HCT116 (cell line): ENCODE measurements around the gene BSN.

ENCODE experiments used
- EZH2 ChIP-seq: fragments of 200-600 bp; sonication (generic); IDR thresholded peaks from 2 replicates; pipeline ENCODE4 v1.6.1; 2017; ENCODE audit warnings: antibody characterized with exemption, mixed run types
- JUND ChIP-seq: IDR thresholded peaks from 2 replicates; pipeline ENCODE4 v1.6.1; 2012
- POLR2A ChIP-seq: IDR thresholded peaks from 2 replicates; pipeline ENCODE4 v1.7.0; 2011; ENCODE audit warnings: borderline replicate concordance; ENCODE audit not compliant: insufficient read depth, insufficient read length; ENCODE audit errors: extremely low read depth
- POLR2AphosphoS5 ChIP-seq: IDR thresholded peaks from 2 replicates; pipeline ENCODE4 v1.6.1; 2011; ENCODE audit warnings: mild to moderate bottlenecking, low read depth, low read length, moderate library complexity
- REST ChIP-seq: IDR thresholded peaks from 2 replicates; pipeline ENCODE4 v1.6.1; 2012; ENCODE audit warnings: low read depth
- SIN3A ChIP-seq: IDR thresholded peaks from 2 replicates; pipeline ENCODE4 v1.6.1; 2012; ENCODE audit warnings: low read depth
- SRF ChIP-seq: IDR thresholded peaks from 2 replicates; pipeline ENCODE4 v1.6.1; 2012; ENCODE audit warnings: low read depth
- TCF7L2 ChIP-seq: IDR thresholded peaks from 2 replicates; pipeline ENCODE4 v1.7.0; 2011; ENCODE audit warnings: borderline replicate concordance, inconsistent platforms; ENCODE audit not compliant: insufficient read depth, insufficient read length; ENCODE audit errors: extremely low read depth
- YY1 ChIP-seq: IDR thresholded peaks from 2 replicates; pipeline ENCODE4 v1.6.1; 2011; ENCODE audit warnings: low read length, low read depth, moderate library complexity, mild to moderate bottlenecking; ENCODE audit not compliant: insufficient replicate concordance; ENCODE audit errors: extremely low read depth
- TF ChIP-seq, protein P1 (sequence below), 3 experiments: fragments of 200-600 bp in 1 of 3; sonication (generic) in 1 of 3; IDR thresholded peaks in 2 of 3; conservative IDR thresholded peaks in 1 of 3; 2 replicates each; pipeline ENCODE4 v1.5.1; 2012 to 2017; ENCODE audit warnings: low read depth in 2 of 3, low read length in 2 of 3, antibody characterized with exemption in 1 of 3, borderline replicate concordance in 1 of 3, control low read depth in 1 of 3, mild to moderate bottlenecking in 1 of 3, mixed read lengths in 1 of 3, mixed run types in 1 of 3, moderate library complexity in 1 of 3; ENCODE audit not compliant: insufficient read depth in 1 of 3

- TF ChIP-seq, protein P1, sequence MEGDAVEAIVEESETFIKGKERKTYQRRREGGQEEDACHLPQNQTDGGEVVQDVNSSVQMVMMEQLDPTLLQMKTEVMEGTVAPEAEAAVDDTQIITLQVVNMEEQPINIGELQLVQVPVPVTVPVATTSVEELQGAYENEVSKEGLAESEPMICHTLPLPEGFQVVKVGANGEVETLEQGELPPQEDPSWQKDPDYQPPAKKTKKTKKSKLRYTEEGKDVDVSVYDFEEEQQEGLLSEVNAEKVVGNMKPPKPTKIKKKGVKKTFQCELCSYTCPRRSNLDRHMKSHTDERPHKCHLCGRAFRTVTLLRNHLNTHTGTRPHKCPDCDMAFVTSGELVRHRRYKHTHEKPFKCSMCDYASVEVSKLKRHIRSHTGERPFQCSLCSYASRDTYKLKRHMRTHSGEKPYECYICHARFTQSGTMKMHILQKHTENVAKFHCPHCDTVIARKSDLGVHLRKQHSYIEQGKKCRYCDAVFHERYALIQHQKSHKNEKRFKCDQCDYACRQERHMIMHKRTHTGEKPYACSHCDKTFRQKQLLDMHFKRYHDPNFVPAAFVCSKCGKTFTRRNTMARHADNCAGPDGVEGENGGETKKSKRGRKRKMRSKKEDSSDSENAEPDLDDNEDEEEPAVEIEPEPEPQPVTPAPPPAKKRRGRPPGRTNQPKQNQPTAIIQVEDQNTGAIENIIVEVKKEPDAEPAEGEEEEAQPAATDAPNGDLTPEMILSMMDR (IDR thresholded peaks at IDR 0.05 in 2 of 3, conservative IDR thresholded peaks at IDR 0.05 in 1 of 3; ENCODE audit: borderline replicate concordance in 1 of 3, insufficient read depth in 1 of 3, low read depth in 2 of 3, low read length in 2 of 3): no peak
- no peak for TF ChIP-seq REST
- TF ChIP-seq JUND: no peak
- no peak for TF ChIP-seq SRF
- TF ChIP-seq POLR2AphosphoS5: no peak
- TF ChIP-seq YY1: no peak
- TF ChIP-seq TCF7L2: no peak
- no peak for TF ChIP-seq POLR2A
- TF ChIP-seq SIN3A: no peak
- TF ChIP-seq EZH2: no peak
These were observed 110.0 kb downstream of the BSN start for GRCh38 chr3:49664300-49664699.
